COLO668 (cell line): ENCODE measurements around the gene CD300H.

Experiments used
- DNase-seq: peaks from one replicate; lab custom pipeline; 2025; ENCODE audit not compliant: unreplicated experiment; lab: John Stamatoyannopoulos, UW

The CD300H gene

GRCh38 chr17:74552037-74552436 lies 15.3 kb downstream of the CD300H start:
- DNase-seq: no peak

GRCh38 chr17:74550602-74551001 lies 16.7 kb downstream of the CD300H start:
- DNase-seq: no peak

- DNase-seq: no peak
Measured at GRCh38 chr17:74549343-74549742, 18.0 kb downstream of the CD300H start.

- peak; percentile 52 for DNase-seq
Measured at GRCh38 chr17:74547736-74548135, 19.6 kb downstream of the CD300H start.

- no peak for DNase-seq
Measured at GRCh38 chr17:74547264-74547663, 20.0 kb downstream of the CD300H start.

GRCh38 chr17:74546586-74546985 lies 20.7 kb downstream of the CD300H start:
- DNase-seq: no peak

GRCh38 chr17:74545843-74546230 lies 21.5 kb downstream of the CD300H start, which contains the start of gene CD300C:
CD300C (minus strand) TSS chr17:74546115; CDS start chr17:74545782, 333 bp downstream.
- no peak for DNase-seq

GRCh38 chr17:74544991-74545842 lies 22.1 kb downstream of the CD300H start:
- no peak for DNase-seq

GRCh38 chr17:74543891-74544760 lies 23.2 kb downstream of the CD300H start:
- no peak for DNase-seq

GRCh38 chr17:74543406-74543805 lies 23.9 kb downstream of the CD300H start:
- DNase-seq: no peak

- DNase-seq: no peak
Measured at GRCh38 chr17:74542727-74543383, 24.5 kb downstream of the CD300H start.

GRCh38 chr17:74542166-74542565 lies 25.1 kb downstream of the CD300H start:
- no peak for DNase-seq

- DNase-seq: no peak
Measured at GRCh38 chr17:74541176-74542111, 25.9 kb downstream of the CD300H start.

- DNase-seq: no peak
Measured at GRCh38 chr17:74539281-74539820, 28.0 kb downstream of the CD300H start.

GRCh38 chr17:74536890-74537289 lies 30.4 kb downstream of the CD300H start:
- no peak for DNase-seq

- DNase-seq: no peak
Measured at GRCh38 chr17:74532115-74532514, 35.2 kb downstream of the CD300H start.

- no peak for DNase-seq
Measured at GRCh38 chr17:74531231-74531761, 36.0 kb downstream of the CD300H start, which contains the start of gene CD300LB. CD300LB (minus strand) TSS chr17:74531475; CDS start chr17:74531350, 125 bp downstream.

GRCh38 chr17:74530831-74531150 lies 36.5 kb downstream of the CD300H start:
- DNase-seq: no peak

GRCh38 chr17:74529243-74529642 lies 38.1 kb downstream of the CD300H start:
- no peak for DNase-seq
